Cerebellar cortex (tissue), 1 donor: Measurements from ENCODE around the gene MTG2.

ENCODE experiments used
- DNase-seq: peaks from one replicate; pipeline ENCODE4 v3.0.0-alpha.2; 2015; ENCODE audit warnings: low spot score

The MTG2 gene

DNA sequence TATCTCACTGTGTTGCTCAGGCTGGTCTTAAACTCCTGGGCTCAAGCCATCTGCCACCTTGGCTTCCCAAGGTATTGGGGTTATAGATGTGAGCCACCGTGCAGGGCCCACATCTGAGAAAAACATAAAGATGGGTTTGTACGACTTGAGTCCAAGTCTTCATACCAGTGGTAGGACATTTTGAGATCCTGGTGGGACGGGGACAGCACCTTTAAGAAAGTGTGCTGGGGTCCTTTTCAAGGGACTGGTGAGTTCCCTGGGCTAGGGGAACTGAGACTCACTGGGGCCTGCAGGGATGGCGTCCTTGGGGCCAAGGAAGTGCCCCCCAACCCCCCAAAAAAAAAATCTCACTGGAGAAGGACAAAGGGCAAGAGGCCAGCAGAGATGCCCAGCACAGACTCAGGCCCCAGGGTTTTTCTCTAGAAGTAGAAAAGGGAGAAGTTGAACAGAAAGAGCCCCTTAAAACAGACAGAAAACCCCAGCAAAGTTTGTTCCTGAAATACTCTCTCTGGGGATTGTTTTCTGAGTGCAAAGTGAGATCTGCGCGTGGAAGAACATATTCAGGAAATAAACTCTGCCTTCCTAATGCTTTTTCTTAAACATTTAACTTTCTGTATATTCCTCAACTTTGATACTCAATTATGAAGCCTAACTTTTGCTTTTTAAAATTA, 66.2 kb downstream of the MTG2 start:
- DNase-seq, result no peak

DNA sequence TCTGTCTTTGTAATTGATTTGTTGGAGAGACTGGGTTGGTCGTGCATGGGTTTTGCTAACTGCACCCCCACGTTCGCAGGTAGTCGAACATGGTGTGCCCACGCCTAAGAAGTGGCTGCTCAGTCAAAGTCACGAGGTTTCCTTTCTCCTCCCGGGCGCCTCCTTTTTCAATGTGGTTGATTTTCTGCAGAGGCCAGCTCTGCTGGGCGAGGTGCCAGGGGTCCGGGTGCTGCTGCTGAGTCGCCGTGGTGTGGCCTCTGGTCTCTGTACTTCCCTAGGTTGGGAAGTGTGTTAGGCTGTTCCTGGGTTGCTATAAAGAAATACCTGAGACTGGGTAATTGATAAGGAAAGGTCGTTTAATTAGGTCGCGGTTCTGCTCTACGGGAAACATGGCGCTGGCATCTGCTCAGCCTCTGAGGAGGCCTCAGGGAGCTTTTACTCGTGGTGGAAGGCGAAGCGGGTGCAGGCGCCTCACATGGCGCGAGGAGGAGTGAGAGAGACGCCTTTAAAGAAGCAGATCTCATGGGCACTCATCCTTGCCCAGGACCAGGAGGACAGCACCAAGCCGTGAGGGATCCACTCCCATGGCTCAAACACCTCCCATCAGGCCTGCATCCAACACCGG, 69.6 kb downstream of the MTG2 start:
- no peak for DNase-seq
